H1 (cell line): ENCODE measurements around the gene CDKN2B-AS1. TPM values are rescaled to one million over a fixed set of nuclear protein-coding genes. Genes with fewer than 3 reads are reported as not detected.

Source experiments
- EZH2 ChIP-seq: fragments of 200-600 bp; sonication (generic); IDR thresholded peaks from 2 replicates; pipeline ENCODE4 v1.7.1; 2012; ENCODE audit warnings: low read depth, mild to moderate bottlenecking, moderate library complexity, low read length, inconsistent platforms; ENCODE audit not compliant: severe bottlenecking
- NRF1 ChIP-seq: IDR thresholded peaks from 2 replicates; pipeline ENCODE4 v1.6.1; 2011; ENCODE audit warnings: mild to moderate bottlenecking, low read depth, low read length, improper control_type of control experiment
- RNF2 ChIP-seq: fragments of 200-900, 300-1000 bp; sonication (generic); IDR thresholded peaks from 2 replicates; pipeline ENCODE4 v1.7.1; 2016; ENCODE audit warnings: borderline replicate concordance, low read depth, mild to moderate bottlenecking, antibody characterized with exemption, low read length; ENCODE audit not compliant: poor library complexity, severe bottlenecking; ENCODE audit errors: missing control alignments
- SUZ12 ChIP-seq: fragments of 200-600 bp; sonication (generic); IDR thresholded peaks from 2 replicates; pipeline ENCODE4 v1.6.1; 2012; ENCODE audit warnings: mild to moderate bottlenecking, inconsistent platforms, low read length, moderate library complexity, mixed read lengths
- YY1 ChIP-seq: IDR thresholded peaks from 2 replicates; pipeline ENCODE4 v1.6.1; 2011; ENCODE audit warnings: low read depth, mild to moderate bottlenecking, low read length
- ZNF274 ChIP-seq: IDR thresholded peaks from 2 replicates; pipeline ENCODE4 v1.7.0; 2012; ENCODE audit warnings: low read length, borderline replicate concordance; ENCODE audit errors: extremely low read depth
- polyA plus RNA-seq, 7 experiments: library from polyadenylated mRNA; depleted of rRNA in 3 of 7; stranded (reverse) in 5 of 7; unstranded in 2 of 7; fragments of >200 nt in 5 of 7; fragments of 200-250 nt in 2 of 7; gene quantifications; 1 replicate in 5 of 7; 2 replicates in 1 of 7; 4 replicates in 1 of 7; pipeline versions ENCODE4 v1.2.1 to v1.2.3, GENCODE V29; 2011 to 2013; ENCODE audit warnings: missing spikeins in 2 of 7, mixed read lengths in 2 of 7
- total RNA-seq: library from RNA; stranded (reverse); fragmentation: NEBNext Ultra II Directional; extraction: Animal tissue kit (Norgen Biotek cat#: 25700); gene quantifications from 2 replicates; pipeline ENCODE4 v1.2.1, GENCODE V29; 2021
- TF ChIP-seq, protein P1 (sequence below): fragments of 300-600 bp; sonication (generic); IDR thresholded peaks from 2 replicates; pipeline ENCODE4 v1.7.1; 2012; ENCODE audit warnings: low read length, moderate library complexity, mild to moderate bottlenecking, inconsistent platforms; ENCODE audit not compliant: insufficient replicate concordance
- TF ChIP-seq, protein P2 (sequence below), 3 experiments: IDR thresholded peaks; 1 replicate in 2 of 3; 2 replicates in 1 of 3; pipeline versions ENCODE4 v1.5.1 to v1.6.1; 2011; ENCODE audit warnings: low read length in 3 of 3, mild to moderate bottlenecking in 3 of 3, inconsistent platforms in 2 of 3, low read depth in 1 of 3, moderate library complexity in 1 of 3; ENCODE audit not compliant: insufficient read depth in 1 of 3; ENCODE audit errors: control extremely low read depth in 1 of 3

The CDKN2B-AS1 gene
- total and polyA plus RNA-seq, 2 of the 8 experiments (the other 6 are each of a cell fraction or from before 2014, with no cell fraction given) = not detected

DNA sequence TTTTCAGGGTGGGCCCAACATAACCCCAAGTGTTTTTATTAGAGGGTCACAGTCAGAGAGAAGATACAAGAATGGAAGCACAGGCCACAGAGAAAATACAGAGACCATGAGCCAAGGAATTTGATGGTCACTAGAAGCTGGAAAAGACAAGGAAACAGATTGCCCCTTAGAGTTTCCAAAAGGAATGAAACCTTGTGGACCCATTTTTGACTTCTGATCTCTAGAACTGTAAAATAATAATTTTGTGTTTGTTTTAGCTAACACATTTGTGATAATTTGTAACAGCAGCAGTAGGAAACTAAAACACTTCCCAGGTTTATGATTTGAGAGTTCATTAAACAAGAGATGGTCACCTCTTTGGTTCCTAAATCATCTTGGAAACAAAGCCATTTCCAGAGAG is 22.2 kb upstream of the CDKN2B-AS1 start (continued):
- TF ChIP-seq, protein P1, sequence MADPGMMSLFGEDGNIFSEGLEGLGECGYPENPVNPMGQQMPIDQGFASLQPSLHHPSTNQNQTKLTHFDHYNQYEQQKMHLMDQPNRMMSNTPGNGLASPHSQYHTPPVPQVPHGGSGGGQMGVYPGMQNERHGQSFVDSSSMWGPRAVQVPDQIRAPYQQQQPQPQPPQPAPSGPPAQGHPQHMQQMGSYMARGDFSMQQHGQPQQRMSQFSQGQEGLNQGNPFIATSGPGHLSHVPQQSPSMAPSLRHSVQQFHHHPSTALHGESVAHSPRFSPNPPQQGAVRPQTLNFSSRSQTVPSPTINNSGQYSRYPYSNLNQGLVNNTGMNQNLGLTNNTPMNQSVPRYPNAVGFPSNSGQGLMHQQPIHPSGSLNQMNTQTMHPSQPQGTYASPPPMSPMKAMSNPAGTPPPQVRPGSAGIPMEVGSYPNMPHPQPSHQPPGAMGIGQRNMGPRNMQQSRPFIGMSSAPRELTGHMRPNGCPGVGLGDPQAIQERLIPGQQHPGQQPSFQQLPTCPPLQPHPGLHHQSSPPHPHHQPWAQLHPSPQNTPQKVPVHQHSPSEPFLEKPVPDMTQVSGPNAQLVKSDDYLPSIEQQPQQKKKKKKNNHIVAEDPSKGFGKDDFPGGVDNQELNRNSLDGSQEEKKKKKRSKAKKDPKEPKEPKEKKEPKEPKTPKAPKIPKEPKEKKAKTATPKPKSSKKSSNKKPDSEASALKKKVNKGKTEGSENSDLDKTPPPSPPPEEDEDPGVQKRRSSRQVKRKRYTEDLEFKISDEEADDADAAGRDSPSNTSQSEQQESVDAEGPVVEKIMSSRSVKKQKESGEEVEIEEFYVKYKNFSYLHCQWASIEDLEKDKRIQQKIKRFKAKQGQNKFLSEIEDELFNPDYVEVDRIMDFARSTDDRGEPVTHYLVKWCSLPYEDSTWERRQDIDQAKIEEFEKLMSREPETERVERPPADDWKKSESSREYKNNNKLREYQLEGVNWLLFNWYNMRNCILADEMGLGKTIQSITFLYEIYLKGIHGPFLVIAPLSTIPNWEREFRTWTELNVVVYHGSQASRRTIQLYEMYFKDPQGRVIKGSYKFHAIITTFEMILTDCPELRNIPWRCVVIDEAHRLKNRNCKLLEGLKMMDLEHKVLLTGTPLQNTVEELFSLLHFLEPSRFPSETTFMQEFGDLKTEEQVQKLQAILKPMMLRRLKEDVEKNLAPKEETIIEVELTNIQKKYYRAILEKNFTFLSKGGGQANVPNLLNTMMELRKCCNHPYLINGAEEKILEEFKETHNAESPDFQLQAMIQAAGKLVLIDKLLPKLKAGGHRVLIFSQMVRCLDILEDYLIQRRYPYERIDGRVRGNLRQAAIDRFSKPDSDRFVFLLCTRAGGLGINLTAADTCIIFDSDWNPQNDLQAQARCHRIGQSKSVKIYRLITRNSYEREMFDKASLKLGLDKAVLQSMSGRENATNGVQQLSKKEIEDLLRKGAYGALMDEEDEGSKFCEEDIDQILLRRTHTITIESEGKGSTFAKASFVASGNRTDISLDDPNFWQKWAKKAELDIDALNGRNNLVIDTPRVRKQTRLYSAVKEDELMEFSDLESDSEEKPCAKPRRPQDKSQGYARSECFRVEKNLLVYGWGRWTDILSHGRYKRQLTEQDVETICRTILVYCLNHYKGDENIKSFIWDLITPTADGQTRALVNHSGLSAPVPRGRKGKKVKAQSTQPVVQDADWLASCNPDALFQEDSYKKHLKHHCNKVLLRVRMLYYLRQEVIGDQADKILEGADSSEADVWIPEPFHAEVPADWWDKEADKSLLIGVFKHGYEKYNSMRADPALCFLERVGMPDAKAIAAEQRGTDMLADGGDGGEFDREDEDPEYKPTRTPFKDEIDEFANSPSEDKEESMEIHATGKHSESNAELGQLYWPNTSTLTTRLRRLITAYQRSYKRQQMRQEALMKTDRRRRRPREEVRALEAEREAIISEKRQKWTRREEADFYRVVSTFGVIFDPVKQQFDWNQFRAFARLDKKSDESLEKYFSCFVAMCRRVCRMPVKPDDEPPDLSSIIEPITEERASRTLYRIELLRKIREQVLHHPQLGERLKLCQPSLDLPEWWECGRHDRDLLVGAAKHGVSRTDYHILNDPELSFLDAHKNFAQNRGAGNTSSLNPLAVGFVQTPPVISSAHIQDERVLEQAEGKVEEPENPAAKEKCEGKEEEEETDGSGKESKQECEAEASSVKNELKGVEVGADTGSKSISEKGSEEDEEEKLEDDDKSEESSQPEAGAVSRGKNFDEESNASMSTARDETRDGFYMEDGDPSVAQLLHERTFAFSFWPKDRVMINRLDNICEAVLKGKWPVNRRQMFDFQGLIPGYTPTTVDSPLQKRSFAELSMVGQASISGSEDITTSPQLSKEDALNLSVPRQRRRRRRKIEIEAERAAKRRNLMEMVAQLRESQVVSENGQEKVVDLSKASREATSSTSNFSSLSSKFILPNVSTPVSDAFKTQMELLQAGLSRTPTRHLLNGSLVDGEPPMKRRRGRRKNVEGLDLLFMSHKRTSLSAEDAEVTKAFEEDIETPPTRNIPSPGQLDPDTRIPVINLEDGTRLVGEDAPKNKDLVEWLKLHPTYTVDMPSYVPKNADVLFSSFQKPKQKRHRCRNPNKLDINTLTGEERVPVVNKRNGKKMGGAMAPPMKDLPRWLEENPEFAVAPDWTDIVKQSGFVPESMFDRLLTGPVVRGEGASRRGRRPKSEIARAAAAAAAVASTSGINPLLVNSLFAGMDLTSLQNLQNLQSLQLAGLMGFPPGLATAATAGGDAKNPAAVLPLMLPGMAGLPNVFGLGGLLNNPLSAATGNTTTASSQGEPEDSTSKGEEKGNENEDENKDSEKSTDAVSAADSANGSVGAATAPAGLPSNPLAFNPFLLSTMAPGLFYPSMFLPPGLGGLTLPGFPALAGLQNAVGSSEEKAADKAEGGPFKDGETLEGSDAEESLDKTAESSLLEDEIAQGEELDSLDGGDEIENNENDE = no peak
- TF ChIP-seq SUZ12 (peak; percentile 5; the same call in 1 of the 2 replicates), ZNF274 (no peak), NRF1 (no peak), EZH2 (peak; percentile 12), YY1 (no peak), RNF2 (peak; percentile 62)
- TF ChIP-seq, protein P2, sequence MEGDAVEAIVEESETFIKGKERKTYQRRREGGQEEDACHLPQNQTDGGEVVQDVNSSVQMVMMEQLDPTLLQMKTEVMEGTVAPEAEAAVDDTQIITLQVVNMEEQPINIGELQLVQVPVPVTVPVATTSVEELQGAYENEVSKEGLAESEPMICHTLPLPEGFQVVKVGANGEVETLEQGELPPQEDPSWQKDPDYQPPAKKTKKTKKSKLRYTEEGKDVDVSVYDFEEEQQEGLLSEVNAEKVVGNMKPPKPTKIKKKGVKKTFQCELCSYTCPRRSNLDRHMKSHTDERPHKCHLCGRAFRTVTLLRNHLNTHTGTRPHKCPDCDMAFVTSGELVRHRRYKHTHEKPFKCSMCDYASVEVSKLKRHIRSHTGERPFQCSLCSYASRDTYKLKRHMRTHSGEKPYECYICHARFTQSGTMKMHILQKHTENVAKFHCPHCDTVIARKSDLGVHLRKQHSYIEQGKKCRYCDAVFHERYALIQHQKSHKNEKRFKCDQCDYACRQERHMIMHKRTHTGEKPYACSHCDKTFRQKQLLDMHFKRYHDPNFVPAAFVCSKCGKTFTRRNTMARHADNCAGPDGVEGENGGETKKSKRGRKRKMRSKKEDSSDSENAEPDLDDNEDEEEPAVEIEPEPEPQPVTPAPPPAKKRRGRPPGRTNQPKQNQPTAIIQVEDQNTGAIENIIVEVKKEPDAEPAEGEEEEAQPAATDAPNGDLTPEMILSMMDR (IDR thresholded peaks at IDR 0.05; ENCODE audit: control extremely low read depth in 1 of 3, insufficient read depth in 1 of 3, low read depth in 1 of 3, low read length in 3 of 3) = no peak
